HG02840 (cell line): ENCODE results near the gene POU2F1.

Experiments
- ATAC-seq: cut with Tn5 transposase; IDR thresholded peaks from one replicate; pipeline ENCODE4 v1.9.1; 2021; ENCODE audit warnings: mild to moderate bottlenecking, moderate library complexity, moderate number of reproducible peaks; ENCODE audit not compliant: unreplicated experiment, low FRiP score

POU2F1 gene

DNA sequence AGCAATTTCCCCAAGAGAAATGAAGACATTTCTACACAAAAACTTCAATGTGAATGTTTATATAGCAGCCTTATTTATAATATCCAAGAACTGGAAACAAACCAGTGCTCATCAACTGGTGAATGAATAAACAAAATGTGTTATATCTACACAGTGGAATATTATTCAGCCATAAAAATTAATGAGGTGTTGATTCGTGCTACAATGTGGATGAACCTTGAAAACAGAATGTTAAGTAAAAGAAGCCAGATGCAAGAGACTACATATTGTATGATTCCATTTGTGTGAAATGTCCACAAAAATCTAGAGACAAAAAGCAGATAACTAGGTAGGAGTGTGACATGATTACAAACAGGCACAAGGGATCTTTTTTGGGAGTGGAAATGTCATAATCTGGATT, 187.7 kb downstream of the POU2F1 start:
- no peak for ATAC-seq

DNA sequence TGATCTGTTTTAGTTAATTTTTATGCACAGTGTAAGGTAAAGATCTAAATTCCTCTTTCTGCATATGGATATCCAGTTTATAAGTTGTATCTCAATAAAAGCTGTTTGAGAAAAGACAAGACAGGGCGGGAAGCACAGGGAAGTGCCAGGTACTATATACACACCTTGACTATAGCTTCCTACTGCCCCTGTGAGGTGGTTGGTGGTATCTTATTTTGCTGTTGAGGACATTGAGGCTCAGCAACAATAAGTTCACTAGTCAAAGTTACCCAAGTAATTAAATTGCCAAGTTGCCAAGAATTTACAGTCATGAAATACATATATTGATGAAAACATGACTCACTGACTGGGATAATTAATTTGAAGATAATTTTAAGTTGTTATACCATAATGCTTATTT, 188.5 kb downstream of the POU2F1 start:
- no peak for ATAC-seq

DNA sequence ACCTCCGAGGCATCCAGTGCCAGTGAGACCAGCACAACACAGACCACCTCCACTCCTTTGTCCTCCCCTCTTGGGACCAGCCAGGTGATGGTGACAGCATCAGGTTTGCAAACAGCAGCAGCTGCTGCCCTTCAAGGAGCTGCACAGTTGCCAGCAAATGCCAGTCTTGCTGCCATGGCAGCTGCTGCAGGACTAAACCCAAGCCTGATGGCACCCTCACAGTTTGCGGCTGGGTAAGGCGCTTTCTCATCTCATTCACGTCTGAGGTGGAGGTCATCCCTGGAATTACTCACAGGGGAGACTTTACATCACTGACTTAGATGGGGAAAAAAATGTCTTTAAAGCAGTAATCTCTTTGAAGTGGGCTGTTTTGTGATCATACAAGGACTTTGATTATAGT, 191.4 kb downstream of the POU2F1 start:
- ATAC-seq = no peak

DNA sequence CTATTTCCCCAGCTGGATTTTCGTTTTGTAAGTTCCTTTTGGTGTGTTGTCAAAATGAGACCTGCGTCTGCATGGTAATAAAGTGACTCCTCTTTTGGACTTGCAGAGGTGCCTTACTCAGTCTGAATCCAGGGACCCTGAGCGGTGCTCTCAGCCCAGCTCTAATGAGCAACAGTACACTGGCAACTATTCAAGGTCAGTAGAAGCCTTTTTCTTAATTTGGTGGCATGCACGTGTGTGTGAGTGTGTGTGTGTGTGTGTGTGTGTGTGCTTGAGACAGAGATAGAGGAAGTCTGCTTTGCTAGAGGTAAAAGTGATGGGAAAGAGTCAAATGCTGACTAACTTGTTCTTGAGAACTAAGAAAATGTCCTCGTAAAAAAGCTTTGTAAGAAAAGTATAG, 192.2 kb downstream of the POU2F1 start:
- ATAC-seq = no peak

DNA sequence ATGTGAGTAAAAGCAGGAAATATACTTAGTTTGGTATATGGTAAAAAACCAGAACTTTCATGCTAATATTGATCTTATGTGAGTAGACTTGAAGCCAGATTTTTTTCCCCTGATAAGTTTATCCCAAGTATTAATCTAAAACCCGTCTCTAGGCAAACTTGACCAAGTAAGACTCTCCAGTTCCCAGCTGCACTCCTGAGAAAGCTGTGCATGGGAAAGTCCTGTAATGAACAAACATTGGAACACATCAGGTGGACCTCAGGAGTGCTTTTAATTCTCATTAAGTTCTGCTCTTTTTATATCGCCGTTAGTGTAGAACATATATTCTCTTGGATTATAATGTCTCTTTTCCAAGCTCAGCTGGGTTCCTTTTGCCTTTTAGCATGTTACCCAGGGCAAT, 192.6 kb downstream of the POU2F1 start:
- ATAC-seq = no peak

DNA sequence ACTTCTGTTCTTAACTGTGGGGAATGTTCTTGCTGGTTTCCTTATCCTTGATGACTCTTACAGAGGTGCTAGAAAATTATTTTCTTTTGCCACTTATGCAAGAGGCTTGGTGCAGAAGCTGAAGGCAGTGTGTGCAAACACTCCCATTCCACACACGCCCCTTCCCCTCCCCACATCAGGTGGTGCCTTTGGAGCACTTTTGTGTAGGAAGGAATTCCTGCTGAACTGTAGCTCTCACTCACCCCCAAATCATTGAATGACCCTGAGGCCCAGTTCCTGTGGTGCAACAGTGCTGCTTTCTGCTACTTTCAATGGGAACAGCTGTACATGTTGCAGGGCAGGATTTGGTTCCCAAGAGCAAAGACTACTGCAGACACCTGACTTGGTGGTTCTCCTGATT, 195.8 kb downstream of the POU2F1 start:
- no peak for ATAC-seq

DNA sequence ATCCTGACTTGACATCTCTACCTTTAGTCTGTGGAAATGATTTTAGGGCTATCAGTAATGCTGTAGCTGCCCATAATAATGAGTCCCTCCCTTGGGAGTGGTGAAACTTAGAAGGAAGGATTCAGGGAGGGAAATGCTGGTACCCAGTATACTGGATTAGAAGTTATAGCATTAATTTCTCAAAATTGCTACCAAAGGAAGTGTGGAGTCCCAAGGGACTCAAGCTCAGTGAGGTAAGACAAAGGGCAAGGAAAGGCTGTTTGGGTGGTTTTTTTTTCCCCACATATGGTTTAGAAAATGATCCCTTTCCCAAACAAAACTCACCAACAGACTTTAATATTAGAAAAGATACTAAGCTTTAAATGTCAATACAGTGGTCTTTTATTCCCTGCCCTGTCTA, 197.7 kb downstream of the POU2F1 start:
- ATAC-seq = no peak

DNA sequence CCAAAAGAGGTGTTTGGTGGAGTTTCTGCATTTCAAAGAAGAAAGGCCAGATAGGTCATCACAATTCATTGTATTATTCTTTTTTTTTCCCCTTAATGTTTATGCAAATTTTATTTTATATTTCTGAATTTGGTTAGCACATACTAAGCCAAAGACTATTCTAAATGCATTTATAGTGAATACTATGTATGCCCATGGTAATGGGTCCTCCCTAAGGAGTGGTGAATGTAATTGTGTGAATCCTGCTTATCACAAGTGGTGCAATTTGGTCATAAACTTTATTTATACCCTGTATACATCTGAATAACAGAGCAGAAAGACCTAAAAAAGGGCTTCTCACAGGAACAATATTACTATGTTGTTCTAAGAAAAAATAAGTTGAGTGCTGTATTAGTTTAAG, 198.6 kb downstream of the POU2F1 start:
- ATAC-seq = no peak

DNA sequence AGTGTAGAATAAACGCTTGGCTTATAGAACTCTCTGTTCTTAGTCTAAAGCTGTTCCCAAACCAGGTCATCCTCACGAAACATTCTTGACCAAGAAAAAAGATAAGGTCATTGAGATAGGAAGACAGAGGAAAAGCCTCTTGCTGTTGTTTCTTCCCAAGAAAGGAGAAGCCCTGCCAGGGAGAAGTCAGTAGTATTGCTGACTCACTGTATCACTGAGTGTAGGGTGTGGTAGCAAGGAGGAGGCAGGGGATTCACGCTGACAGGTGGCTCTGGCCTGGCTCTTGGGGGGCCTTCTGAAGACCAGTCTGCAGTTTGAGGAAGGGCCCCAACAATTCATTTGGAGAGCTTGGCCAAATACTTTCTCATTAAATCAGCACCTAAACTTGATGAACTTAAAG, 199.8 kb downstream of the POU2F1 start:
- no peak for ATAC-seq

DNA sequence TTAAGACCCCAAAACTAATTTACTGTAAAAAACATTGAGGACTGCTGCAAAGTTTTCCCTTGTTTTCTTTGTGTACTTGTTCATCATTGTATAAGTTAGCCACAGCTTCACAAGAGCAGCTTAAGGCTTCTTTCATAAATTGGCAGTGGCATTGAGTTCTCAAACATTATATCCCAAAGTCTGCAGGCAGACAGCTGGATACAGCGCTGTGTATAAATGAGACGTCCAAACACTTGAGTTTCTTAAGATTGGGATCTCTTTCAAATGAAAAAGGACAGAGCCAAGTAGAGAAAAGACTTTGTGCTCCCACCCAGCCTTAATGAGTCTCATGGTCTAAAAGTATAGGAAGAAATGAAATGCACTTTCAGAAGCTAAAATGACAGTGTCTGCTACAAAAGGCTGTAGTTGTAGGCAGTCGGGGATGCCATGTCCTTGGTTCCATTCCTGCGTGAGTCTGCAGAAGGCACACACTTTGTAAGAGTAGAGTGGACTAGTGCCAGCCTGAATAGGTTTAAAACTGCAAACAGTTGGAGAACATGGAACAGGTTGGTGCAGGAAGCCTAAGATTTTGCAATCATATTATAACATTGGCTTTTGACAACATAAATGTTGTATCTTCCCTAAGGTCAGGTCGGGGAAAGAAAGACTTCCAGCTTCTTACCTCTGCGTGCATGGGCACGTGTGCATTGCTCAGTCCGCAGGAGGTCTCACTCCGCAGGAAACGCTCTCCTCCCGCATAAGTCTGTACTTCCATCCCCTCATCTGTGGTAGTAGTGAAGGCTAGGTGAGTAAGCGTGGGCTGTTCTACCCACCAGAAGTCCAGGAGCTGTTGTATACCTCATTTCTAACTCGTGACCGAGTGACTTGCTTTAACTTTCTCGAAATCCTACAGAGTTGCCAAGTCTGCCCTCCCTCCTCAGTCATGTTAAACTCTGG, 203.3 kb downstream of the POU2F1 start:
- ATAC-seq = no peak

DNA sequence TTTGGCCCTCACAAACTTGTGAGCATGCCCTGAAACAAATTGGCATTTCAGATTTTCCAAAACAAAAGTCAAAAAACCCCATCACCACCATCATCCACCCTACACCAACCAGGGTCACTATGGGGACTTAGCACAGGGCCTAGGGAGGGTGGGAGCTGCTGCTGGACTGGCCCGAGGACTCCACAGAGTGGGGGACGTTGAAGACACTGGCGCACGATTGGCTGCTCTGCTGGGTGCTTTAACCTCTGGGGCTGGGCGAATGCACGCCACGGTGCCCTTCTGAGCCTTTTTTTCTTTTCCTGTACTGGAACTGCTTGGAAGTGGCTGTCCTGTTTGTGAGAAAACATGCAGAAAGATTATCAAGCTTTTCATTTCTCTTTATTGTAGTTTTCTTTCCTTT, 204.8 kb downstream of the POU2F1 start:
- no peak for ATAC-seq

DNA sequence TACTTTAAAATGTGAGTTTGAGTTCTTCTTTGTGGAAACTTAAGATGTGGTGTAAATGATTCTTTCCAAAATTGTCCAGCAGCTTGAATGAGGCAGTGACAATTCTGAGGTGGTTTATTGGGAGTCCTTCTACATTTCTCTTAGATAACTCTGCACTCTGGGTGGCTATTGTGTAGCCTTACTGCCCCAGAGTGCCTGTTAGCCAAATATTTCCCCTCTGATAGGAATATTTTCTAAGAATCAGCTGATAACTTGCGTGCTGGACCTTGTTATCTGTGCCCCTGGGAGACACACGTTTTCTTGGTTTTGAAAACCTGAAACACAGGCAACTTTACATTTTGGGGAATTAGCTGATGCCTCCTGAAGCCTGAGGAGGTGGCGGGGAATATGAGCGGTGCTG, 206.0 kb downstream of the POU2F1 start:
- ATAC-seq = no peak

DNA sequence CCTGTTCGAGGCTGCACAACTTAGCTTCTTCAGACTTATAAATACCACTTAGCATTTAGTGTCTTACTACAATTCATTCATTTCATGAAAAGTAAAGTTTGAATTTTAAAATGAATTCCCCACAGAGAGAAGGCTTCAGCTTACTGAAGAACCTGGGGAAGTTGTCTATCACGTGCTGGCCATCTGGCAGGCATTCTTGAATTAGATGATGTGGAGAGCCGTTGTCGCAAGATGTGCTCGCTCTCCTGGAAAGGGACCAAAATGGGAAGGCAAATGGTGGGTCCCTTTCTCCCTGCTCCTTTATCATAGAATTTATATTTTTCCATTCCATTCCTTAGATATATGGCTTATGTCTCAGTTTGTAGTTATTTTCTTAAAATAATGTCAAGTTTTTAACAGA, 207.2 kb downstream of the POU2F1 start:
- no peak for ATAC-seq

DNA sequence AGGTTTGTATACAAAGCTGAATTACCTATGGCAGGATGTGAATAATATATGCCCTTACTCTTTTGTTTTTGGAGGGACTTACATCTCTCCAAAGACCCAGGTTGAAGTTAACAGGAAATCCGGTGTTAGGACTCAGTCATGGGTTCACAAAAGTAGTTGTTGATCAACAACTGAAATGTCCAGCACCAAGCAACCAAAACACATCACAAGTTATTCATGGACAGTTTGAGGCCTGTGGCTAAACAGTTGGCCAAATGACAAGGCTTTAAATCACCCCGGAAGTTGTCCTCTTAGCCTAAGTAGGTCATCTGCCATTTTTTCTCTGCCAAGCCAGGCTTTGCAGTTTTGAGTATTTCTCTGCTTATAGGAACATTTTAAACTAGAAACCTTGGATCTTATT, 207.7 kb downstream of the POU2F1 start:
- no peak for ATAC-seq

DNA sequence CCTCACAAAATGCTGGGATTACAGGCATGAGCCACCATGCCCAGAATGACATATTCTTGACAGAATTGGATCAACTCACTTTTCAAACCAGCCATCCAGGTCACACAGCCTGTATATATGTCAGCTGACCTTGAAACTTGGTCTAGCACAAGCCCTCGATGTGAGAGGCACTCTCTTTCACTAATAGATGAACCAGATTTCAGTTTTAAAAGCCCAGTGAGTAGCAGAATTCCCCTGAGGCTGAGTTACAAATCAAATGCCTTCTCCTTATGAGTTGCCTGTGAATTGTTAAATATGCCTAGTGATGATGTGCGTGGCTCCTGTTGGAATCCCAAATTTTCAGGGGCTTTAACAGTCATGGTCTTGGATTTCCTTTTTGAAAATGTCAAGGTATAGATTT, 208.9 kb downstream of the POU2F1 start:
- no peak for ATAC-seq

DNA sequence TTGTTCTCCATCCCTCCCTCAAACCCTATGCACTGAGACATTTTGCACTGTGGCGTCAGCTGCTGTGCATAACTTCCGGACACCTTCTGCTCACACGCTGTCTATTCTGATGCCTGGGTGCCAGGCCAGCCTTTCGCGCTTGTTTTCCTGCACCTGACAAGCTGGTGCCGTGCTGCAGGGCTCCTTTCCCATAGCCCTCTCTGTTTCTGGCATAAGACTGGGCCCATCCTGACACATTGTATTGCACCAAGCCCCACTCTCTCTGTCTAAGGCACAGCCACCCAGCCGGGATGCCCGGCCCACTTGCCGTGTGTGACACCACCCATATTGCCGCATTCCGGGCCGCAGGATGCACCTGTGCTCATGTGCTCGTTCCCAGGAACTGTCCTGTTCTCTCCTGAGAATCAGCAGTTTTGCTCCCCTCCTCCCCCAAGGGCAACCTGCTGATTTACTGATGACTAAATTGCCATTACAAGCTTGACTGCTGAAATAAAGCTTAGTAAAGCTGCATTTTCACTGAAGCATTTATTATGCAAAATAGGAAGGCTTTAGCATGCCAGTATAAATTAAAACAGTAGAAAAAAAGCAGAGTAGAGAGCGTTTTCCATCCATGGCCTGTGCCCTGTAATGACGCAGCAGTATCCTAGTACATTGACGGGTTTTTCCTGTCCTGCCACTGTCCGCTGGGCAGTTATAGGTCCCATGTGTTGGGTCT, 209.6 kb downstream of the POU2F1 start:
- ATAC-seq = no peak

DNA sequence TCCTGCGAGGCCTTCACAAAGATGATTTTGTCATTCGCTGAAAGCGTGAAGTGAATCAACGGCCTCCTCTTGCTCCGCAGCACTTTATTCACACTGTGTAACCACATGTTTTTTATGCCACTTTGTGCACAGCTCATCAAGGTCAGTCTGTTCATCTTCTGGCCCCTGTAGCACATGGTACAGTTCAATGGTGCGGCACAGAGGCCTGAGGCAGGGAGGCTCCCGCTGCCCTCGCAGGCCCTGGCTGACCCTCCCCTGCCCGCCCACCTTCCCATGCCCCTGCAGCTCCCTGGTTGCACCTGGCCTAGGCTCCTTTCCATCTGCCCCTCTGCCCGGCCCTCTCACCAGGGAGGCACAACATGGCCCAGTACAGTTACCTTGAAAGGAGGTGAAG, 210.2 kb downstream of the POU2F1 start:
- ATAC-seq = no peak

DNA sequence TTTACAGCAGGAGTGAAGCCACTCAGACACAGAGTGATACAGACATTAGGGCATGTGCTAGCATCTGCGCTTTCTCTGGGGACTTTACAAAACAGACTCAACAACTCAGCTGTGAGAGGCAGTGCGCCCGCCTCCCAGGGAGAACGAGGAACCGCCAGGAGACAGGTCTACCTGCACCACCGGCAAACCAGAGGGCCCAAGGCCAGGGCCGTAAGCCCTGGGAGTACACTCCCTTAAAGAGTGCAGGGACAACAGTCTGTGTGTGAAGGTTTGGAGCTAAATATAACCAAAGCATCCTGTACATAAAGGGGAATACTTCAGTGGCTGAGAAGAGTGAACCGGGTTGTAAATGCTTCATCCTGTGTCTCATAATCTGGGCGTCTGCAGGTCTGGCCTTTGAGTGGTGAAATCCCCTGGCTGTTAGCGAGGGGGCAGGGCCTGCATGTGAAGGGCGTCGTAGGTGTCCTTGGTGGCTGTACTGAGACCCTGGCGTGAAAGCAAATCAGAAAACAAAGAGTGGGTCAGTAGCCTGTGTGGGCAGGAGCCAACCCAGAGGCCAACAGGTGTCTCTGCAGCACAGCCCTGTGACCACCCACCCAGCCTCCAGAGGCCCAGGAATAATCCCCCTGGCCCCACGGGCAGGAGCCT, 210.7 kb downstream of the POU2F1 start:
- no peak for ATAC-seq

DNA sequence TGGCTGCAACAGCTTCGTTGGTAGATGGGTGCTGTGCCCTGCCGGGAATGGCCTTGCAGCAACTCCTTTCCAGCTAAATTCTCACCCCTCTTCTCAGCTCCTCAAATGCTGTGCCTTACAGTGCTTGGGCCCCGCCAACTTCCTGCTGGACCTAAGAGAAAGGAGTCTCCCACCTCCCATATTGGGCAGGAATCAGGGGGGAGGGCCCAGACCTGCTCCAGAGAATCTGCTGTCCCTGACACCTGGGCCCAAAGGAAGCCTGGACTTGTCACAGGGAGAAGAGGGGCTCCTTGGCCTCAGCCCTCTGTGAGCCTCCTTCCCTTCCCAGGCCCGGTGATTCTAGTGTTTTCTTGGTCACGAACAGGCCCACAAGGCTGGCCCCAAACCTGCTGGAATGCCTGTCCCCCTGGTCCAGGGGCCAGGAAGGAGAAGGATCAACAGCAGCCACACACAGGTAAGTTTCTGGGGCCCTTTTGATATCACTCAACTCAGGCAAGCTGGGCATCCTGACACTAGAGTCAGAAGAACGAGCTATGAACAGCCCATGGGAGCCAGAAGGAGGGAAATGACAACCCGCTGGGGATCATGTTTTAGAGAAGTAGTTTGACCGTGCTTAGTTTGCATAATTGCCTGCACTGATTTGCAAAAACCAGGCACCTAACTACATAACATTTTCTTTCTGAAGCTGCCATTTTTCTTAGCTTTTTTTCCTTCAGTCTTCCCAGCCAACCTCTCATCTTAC, 211.4 kb downstream of the POU2F1 start:
- no peak for ATAC-seq

DNA sequence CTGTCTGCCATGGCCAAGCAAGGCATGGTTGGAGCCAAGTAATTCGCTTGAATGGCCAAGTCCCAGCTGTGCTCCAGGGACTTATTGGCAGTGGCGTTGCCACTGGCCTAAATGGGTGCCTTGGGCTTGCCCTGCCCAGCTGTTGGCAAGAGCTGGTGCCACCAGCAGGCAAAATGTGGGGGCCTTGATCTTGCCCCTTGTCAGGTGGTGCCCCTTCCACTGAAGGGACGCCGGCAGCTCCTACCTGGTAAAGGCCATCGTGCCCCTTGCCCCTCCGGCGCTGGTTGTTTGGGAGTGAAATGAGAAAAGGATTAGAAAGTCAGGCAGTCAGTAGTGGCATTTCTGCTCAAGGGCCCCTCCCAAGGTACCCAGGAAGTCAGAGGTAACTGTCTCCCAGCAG, 212.1 kb downstream of the POU2F1 start:
- ATAC-seq = no peak

DNA sequence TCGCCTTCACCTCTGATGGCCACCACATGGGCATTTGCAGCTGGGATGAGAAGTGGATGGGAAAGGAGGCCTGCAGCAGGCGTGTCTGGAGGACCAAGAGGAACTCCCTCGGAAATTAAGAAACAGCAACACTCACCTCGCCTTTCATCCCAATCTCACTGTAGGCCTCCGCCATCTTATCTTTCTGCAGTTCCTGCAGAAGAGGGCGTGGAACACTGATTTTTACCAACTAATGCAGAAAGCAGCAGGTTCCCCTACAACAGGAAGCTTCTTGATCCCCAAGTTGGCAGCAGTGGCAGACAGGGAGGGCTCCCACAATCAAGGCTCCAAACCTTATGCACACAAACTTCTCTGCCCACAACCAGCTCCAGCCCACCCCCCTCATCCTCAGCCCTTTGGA, 213.2 kb downstream of the POU2F1 start:
- no peak for ATAC-seq
